K562 (cell line): ENCODE measurements around the gene NUP43. TPM values are rescaled to one million over a fixed set of nuclear protein-coding genes. Genes with fewer than 3 reads are reported as not detected.
A peak's percentile ranks its signal among the peaks of the same experiment; 100 is the strongest.

Experiments used
- ARHGAP35 ChIP-seq: fragments of 450-650 bp; IDR thresholded peaks from 2 replicates; pipeline ENCODE4 v1.6.1; 2018; ENCODE audit not compliant: partially characterized antibody
- ARID1B ChIP-seq: fragments of 450-650 bp; IDR thresholded peaks from 2 replicates; pipeline ENCODE4 v1.6.1; 2016; ENCODE audit warnings: antibody characterized with exemption, mild to moderate bottlenecking, inconsistent platforms
- CEBPG ChIP-seq, 3 experiments: fragments of 200-800 bp in 1 of 3; sonication (Bioruptor generic) in 1 of 3; sonication (generic) in 1 of 3; formaldehyde crosslinking in 1 of 3; IDR thresholded peaks in 2 of 3; conservative IDR thresholded peaks in 1 of 3; 2 replicates each; pipeline versions ENCODE4 v1.6.1 to v1.8.0; 2016 to 2022; ENCODE audit warnings: missing compliant biosample characterization in 2 of 3, missing genetic modification characterization in 2 of 3, mild to moderate bottlenecking in 1 of 3, missing genetic modification reagents in 1 of 3
- CEBPZ ChIP-seq: fragments of 150-350 bp; IDR thresholded peaks from 2 replicates; pipeline ENCODE4 v1.6.1; 2014; ENCODE audit warnings: low read depth, mild to moderate bottlenecking, low read length, borderline replicate concordance
- CREB3L1 ChIP-seq: fragments of 450-650 bp; IDR thresholded peaks from 2 replicates; pipeline ENCODE4 v1.6.1; 2014; ENCODE audit warnings: low read depth, mild to moderate bottlenecking, moderate library complexity, borderline replicate concordance
- E2F1 ChIP-seq: sonication (generic); formaldehyde crosslinking; IDR thresholded peaks from 2 replicates; pipeline ENCODE4 v1.8.1; 2023; ENCODE audit warnings: mild to moderate bottlenecking, missing genetic modification reagents, moderate library complexity
- GABPA ChIP-seq: fragments of 200-800 bp; sonication (Bioruptor generic); conservative IDR thresholded peaks from 2 replicates; pipeline ENCODE4 v1.6.1; 2016; ENCODE audit warnings: low read depth, missing genetic modification characterization, missing compliant biosample characterization
- GMEB1 ChIP-seq: fragments of 250-450 bp; sonication (Bioruptor Pico); IDR thresholded peaks from 2 replicates; pipeline ENCODE4 v1.4.0; 2020; ENCODE audit warnings: mild to moderate bottlenecking
- KLF1 ChIP-seq: fragments of 450-650 bp; IDR thresholded peaks from 2 replicates; pipeline ENCODE4 v1.6.1; 2016; ENCODE audit warnings: missing genetic modification characterization, missing compliant biosample characterization
- KLF6 ChIP-seq: fragments of 250-450 bp; sonication (Bioruptor Pico); IDR thresholded peaks from 2 replicates; pipeline ENCODE4 v1.4.0; 2020; ENCODE audit warnings: mild to moderate bottlenecking, moderate library complexity, borderline replicate concordance
- SIN3B ChIP-seq: fragments of 450-650 bp; IDR thresholded peaks from 2 replicates; pipeline ENCODE4 v1.6.1; 2017; ENCODE audit warnings: low read depth, mild to moderate bottlenecking, moderate library complexity
- SP2 ChIP-seq: IDR thresholded peaks from 2 replicates; pipeline ENCODE4 v1.6.1; 2011; ENCODE audit warnings: mild to moderate bottlenecking, low read depth, low read length, moderate library complexity; ENCODE audit not compliant: poor library complexity, severe bottlenecking; ENCODE audit errors: extremely low read depth
- TAF9B ChIP-seq: fragments of 450-650 bp; IDR thresholded peaks from 2 replicates; pipeline ENCODE4 v1.6.1; 2018; ENCODE audit warnings: mild to moderate bottlenecking; ENCODE audit not compliant: partially characterized antibody
- ZNF655 ChIP-seq: fragments of 250-450 bp; sonication (Bioruptor Pico); IDR thresholded peaks from 2 replicates; pipeline ENCODE4 v1.5.0; 2021
- ZNF696 ChIP-seq: fragments of 250-450 bp; sonication (Bioruptor Pico); conservative IDR thresholded peaks from 2 replicates; pipeline ENCODE4 v1.4.0; 2020; ENCODE audit warnings: mild to moderate bottlenecking, moderate library complexity
- polyA plus RNA-seq, 8 experiments: library from polyadenylated mRNA; depleted of rRNA in 4 of 8; stranded (reverse) in 5 of 8; unstranded in 3 of 8; fragments of >200 nt; fragmentation: Nextera tagmentation in 2 of 8; fragmentation: Illumina TruSeq in 1 of 8; extraction: Ambion mirVana in 2 of 8; extraction: Trizol in 1 of 8; gene quantifications; 2 replicates each; pipeline versions ENCODE4 v1.2.1 to v1.2.3, GENCODE V29; 2011 to 2014; ENCODE audit warnings: inconsistent platforms in 1 of 8, missing spikeins in 1 of 8
- total RNA-seq, 7 experiments: library from RNA; depleted of rRNA in 6 of 7; stranded (reverse); fragments of >200 nt in 6 of 7; fragmentation: Illumina TruSeq in 2 of 7; extraction: Trizol in 2 of 7; gene quantifications; 2 replicates each; pipeline versions ENCODE4 v1.2.1 to v1.2.3, GENCODE V29; 2011 to 2021; ENCODE audit warnings: low replicate concordance in 1 of 7

The NUP43 gene
- total and polyA plus RNA-seq, 9 of the 15 experiments (the other 6 are each of a cell fraction or from before 2014, with no cell fraction given): 28.9 to 136 (median 67.4) TPM

GRCh38 chr6:149749594-149750135 lies 3.3 kb upstream of the NUP43 start, which contains the start of gene PCMT1 (continued):
- TF ChIP-seq E2F1 (CRISPR knock-in tag) (peak; percentile 39; the same call in 1 of the 2 replicates), ARHGAP35 (no peak), CREB3L1 (peak; percentile 52; the same call in 1 of the 2 replicates), ZNF655 (CRISPR knock-in tag) (no peak), ZNF696 (CRISPR knock-in tag) (no peak), TAF9B (peak; percentile 70), SP2 (no peak), ARID1B (no peak), CEBPZ (no peak), SIN3B (peak; percentile 58; the same call in 1 of the 2 replicates), GABPA (tag) (no peak; the same call in 1 of the 2 replicates), GMEB1 (CRISPR knock-in tag) (peak; percentile 84), CEBPG (CRISPR knock-in tag; IDR thresholded peaks at IDR 0.05) (peak; percentile 42; the same call in 1 of the 2 replicates), CEBPG (tag; conservative IDR thresholded peaks at IDR 0.05 in 1 of 2, IDR thresholded peaks at IDR 0.05 in 1 of 2) (no peak), KLF1 (peak; percentile 54), KLF6 (no peak; the same call in 1 of the 2 replicates)
